ENCODE results near the gene SHISA6. TPM values are rescaled to one million over a fixed set of nuclear protein-coding genes. Genes with fewer than 3 reads are reported as not detected.

SHISA6 gene
- total RNA-seq, 1 donor from 2014 or later = not detected

DNA sequence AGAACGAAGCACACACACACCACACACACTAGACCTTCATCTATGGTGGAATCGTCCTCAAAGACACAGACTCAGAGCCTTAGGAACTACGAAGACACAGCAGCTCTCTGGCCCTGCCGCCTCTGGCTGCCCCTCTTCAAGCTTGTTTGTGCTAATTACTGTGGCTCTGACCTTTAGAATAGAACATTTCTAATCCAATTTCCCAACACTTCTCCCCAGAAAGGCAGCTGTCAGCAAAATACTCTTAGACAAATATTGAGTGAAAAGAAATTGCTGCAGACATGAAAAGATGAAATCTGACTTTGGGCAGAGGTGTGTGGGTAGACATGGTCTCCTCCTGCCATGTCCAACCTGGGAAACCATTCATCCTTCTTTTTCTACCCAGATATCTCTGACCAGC lies 205.3 kb downstream of the SHISA6 start:
- no peak overlapping the region for H3K9ac ChIP-seq (ENCODE audit: low read length)
- Mint-ChIP-seq H3K27me3 (ENCODE audit: low read depth, unreplicated experiment) (no peaks in the 10 kb centered on the region), H3K4me3 (ENCODE audit: unreplicated experiment) (no peak overlapping the region), H3K27ac (ENCODE audit: unreplicated experiment) (no peak overlapping the region), H3K4me1 (ENCODE audit: low read depth, unreplicated experiment) (no peaks in the 10 kb centered on the region), H3K9me3 (ENCODE audit: unreplicated experiment) (peaks cover 16% of the 10 kb centered on the region), H3K36me3 (ENCODE audit: low read depth, unreplicated experiment) (no peaks in the 10 kb centered on the region)
- no peaks in the 10 kb centered on the region for H3K79me2 ChIP-seq (ENCODE audit: insufficient read depth, low read length)
- TF ChIP-seq EZH2 (IDR thresholded peaks at IDR 0.05; ENCODE audit: insufficient read depth, low read length) = no peak
- TF ChIP-seq, protein P1, sequence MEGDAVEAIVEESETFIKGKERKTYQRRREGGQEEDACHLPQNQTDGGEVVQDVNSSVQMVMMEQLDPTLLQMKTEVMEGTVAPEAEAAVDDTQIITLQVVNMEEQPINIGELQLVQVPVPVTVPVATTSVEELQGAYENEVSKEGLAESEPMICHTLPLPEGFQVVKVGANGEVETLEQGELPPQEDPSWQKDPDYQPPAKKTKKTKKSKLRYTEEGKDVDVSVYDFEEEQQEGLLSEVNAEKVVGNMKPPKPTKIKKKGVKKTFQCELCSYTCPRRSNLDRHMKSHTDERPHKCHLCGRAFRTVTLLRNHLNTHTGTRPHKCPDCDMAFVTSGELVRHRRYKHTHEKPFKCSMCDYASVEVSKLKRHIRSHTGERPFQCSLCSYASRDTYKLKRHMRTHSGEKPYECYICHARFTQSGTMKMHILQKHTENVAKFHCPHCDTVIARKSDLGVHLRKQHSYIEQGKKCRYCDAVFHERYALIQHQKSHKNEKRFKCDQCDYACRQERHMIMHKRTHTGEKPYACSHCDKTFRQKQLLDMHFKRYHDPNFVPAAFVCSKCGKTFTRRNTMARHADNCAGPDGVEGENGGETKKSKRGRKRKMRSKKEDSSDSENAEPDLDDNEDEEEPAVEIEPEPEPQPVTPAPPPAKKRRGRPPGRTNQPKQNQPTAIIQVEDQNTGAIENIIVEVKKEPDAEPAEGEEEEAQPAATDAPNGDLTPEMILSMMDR (IDR thresholded peaks at IDR 0.05; ENCODE audit: insufficient read depth, low read depth, low read length) = no peak
- H3K4me2 ChIP-seq (ENCODE audit: low read length) = no peak overlapping the region
- peaks cover 4% of the 10 kb centered on the region for H3K9me3 ChIP-seq (ENCODE audit: insufficient read depth, low read depth, low read length)
- no peaks in the 10 kb centered on the region for H3K4me1 ChIP-seq (ENCODE audit: insufficient read depth, low read length)
- no peak overlapping the region for H2AFZ ChIP-seq (ENCODE audit: low read depth, low read length)
- no peaks in the 10 kb centered on the region for H3K36me3 ChIP-seq (ENCODE audit: insufficient read depth, low read length)
- H3K27ac ChIP-seq (ENCODE audit: low read depth, low read length) = no peak overlapping the region
- DNase-seq (ENCODE audit: low read depth) (no peak), FAIRE-seq (no peak)
- no peak overlapping the region for H3K4me3 ChIP-seq (ENCODE audit: insufficient read depth, low read depth, low read length)
- no peaks in the 10 kb centered on the region for H3K27me3 ChIP-seq (ENCODE audit: insufficient read depth, low read length)
- no peaks in the 10 kb centered on the region for H4K20me1 ChIP-seq (ENCODE audit: insufficient read depth, low read length)

DNA sequence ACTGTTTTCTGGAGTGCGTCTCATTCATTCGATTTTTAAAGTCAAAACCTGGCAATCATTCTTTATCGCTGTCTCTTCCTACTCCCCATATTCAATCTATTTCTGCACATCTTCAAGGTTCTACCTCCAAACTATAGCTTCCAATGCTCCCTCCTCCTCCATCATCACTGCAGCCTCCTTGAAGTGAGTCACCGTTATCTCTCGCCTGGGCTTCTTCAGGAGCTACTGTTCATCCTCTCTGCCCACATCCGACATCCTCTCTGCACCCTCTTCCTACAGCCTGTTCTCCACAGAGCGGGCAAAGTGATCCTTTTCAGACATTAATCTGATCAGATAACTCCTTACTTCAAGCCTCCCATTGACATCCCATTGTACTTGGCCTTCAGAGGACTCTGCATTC lies 213.1 kb downstream of the SHISA6 start:
- Histone ChIP-seq H2AFZ (ENCODE audit: low read depth, low read length) (no peak overlapping the region), H3K9ac (ENCODE audit: low read length) (no peak overlapping the region), H3K4me3 (ENCODE audit: insufficient read depth, low read depth, low read length) (no peak overlapping the region), H3K4me2 (ENCODE audit: low read length) (no peak overlapping the region), H4K20me1 (ENCODE audit: insufficient read depth, low read length) (no peaks in the 10 kb centered on the region), H3K9me3 (ENCODE audit: insufficient read depth, low read depth, low read length) (peaks cover 3% of the 10 kb centered on the region), H3K27ac (ENCODE audit: low read depth, low read length) (no peak overlapping the region), H3K4me1 (ENCODE audit: insufficient read depth, low read length) (no peaks in the 10 kb centered on the region), H3K27me3 (ENCODE audit: insufficient read depth, low read length) (no peaks in the 10 kb centered on the region), H3K79me2 (ENCODE audit: insufficient read depth, low read length) (no peaks in the 10 kb centered on the region), H3K36me3 (ENCODE audit: insufficient read depth, low read length) (no peaks in the 10 kb centered on the region)
- Mint-ChIP-seq H3K4me3 (ENCODE audit: unreplicated experiment) (no peak overlapping the region), H3K36me3 (ENCODE audit: low read depth, unreplicated experiment) (no peaks in the 10 kb centered on the region), H3K4me1 (ENCODE audit: low read depth, unreplicated experiment) (no peaks in the 10 kb centered on the region), H3K27me3 (ENCODE audit: low read depth, unreplicated experiment) (no peaks in the 10 kb centered on the region), H3K9me3 (ENCODE audit: unreplicated experiment) (peaks cover 15% of the 10 kb centered on the region), H3K27ac (ENCODE audit: unreplicated experiment) (no peak overlapping the region)
- FAIRE-seq (no peak), DNase-seq (ENCODE audit: low read depth) (no peak)
- TF ChIP-seq, protein P1 (IDR thresholded peaks at IDR 0.05; ENCODE audit: insufficient read depth, low read depth, low read length) = no peak
- TF ChIP-seq EZH2 (IDR thresholded peaks at IDR 0.05; ENCODE audit: insufficient read depth, low read length) = no peak

DNA sequence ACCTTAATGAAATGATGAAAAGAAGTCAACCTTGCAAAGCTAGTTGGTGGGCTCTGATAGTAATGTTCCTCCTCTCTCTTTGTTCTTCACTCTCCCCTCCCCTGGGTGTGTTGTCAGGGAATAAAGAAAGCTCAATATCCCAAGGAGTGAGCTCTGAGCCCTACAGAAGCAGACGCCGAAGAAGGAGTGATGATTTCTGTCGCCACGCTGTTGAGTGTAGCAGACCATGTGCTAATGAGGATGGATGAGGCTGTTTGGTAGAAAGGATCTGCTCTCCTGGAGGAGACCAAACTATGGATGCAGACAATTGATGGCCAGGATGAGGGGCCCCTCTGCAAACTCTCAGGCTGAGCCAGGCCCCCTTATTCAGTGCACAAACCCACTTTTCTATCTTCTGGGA lies 217.3 kb downstream of the SHISA6 start:
- peaks cover 23% of the 10 kb centered on the region for H3K9me3 Mint-ChIP-seq (ENCODE audit: unreplicated experiment)
- no peak overlapping the region for H3K27ac ChIP-seq (ENCODE audit: low read depth, low read length)
- no peaks in the 10 kb centered on the region for H3K36me3 ChIP-seq (ENCODE audit: insufficient read depth, low read length)
- no peaks in the 10 kb centered on the region for H3K36me3 Mint-ChIP-seq (ENCODE audit: low read depth, unreplicated experiment)
- no peaks in the 10 kb centered on the region for H3K27me3 ChIP-seq (ENCODE audit: insufficient read depth, low read length)
- H3K27me3 Mint-ChIP-seq (ENCODE audit: low read depth, unreplicated experiment) = no peaks in the 10 kb centered on the region
- no peaks in the 10 kb centered on the region for H4K20me1 ChIP-seq (ENCODE audit: insufficient read depth, low read length)
- H3K79me2 ChIP-seq (ENCODE audit: insufficient read depth, low read length) = no peaks in the 10 kb centered on the region
- no peaks in the 10 kb centered on the region for H3K4me1 Mint-ChIP-seq (ENCODE audit: low read depth, unreplicated experiment)
- no peak for FAIRE-seq
- H3K4me2 ChIP-seq (ENCODE audit: low read length) = no peak overlapping the region
- no peak overlapping the region for H3K4me3 ChIP-seq (ENCODE audit: insufficient read depth, low read depth, low read length)
- TF ChIP-seq, protein P1 (IDR thresholded peaks at IDR 0.05; ENCODE audit: insufficient read depth, low read depth, low read length) = no peak
- TF ChIP-seq EZH2 (IDR thresholded peaks at IDR 0.05; ENCODE audit: insufficient read depth, low read length) = no peak
- H3K4me3 Mint-ChIP-seq (ENCODE audit: unreplicated experiment) = no peak overlapping the region
- no peaks in the 10 kb centered on the region for H3K4me1 ChIP-seq (ENCODE audit: insufficient read depth, low read length)
- DNase-seq (ENCODE audit: low read depth) = no peak
- no peak overlapping the region for H2AFZ ChIP-seq (ENCODE audit: low read depth, low read length)
- H3K9me3 ChIP-seq (ENCODE audit: insufficient read depth, low read depth, low read length) = peaks cover 4% of the 10 kb centered on the region
- no peak overlapping the region for H3K9ac ChIP-seq (ENCODE audit: low read length)
- H3K27ac Mint-ChIP-seq (ENCODE audit: unreplicated experiment) = no peak overlapping the region

Data from astrocyte (in vitro differentiated cells and primary cell).